Measurements from ENCODE around the gene RAP1GAP. TPM values are rescaled to one million over a fixed set of nuclear protein-coding genes. Genes with fewer than 3 reads are reported as not detected.

The RAP1GAP gene
- total RNA-seq, 2 donors from 2014 or later, result 29.6 to 36.3 TPM

GRCh38 chr1:21659099-21659923, 9.8 kb downstream of the RAP1GAP start:
- Histone ChIP-seq H3K36me3 (no peaks in the 10 kb centered on the region), H3K27me3 (peaks cover 7% of the 10 kb centered on the region), H3K9ac (ENCODE audit: low read depth in 2 of 2, low read length in 2 of 2) (no peak overlapping the region), H3K4me3 (no peak overlapping the region), H3K4me1 (peaks cover 3% of the 10 kb centered on the region), H3K27ac (no peak overlapping the region), H3K9me3 (no peaks in the 10 kb centered on the region)
- TF ChIP-seq, protein P1, sequence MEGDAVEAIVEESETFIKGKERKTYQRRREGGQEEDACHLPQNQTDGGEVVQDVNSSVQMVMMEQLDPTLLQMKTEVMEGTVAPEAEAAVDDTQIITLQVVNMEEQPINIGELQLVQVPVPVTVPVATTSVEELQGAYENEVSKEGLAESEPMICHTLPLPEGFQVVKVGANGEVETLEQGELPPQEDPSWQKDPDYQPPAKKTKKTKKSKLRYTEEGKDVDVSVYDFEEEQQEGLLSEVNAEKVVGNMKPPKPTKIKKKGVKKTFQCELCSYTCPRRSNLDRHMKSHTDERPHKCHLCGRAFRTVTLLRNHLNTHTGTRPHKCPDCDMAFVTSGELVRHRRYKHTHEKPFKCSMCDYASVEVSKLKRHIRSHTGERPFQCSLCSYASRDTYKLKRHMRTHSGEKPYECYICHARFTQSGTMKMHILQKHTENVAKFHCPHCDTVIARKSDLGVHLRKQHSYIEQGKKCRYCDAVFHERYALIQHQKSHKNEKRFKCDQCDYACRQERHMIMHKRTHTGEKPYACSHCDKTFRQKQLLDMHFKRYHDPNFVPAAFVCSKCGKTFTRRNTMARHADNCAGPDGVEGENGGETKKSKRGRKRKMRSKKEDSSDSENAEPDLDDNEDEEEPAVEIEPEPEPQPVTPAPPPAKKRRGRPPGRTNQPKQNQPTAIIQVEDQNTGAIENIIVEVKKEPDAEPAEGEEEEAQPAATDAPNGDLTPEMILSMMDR (IDR thresholded peaks at IDR 0.05), result peak; percentile 87
- DNase-seq, result peak; percentile 68
- intact Hi-C loops (cut with DNase I), result loop anchor here (2.0 to 10.0 kb wide), 2 partner anchors 151 to 425 kb away; partner anchors contain the start of gene ALPL

GRCh38 chr1:21657456-21658190, 11.5 kb downstream of the RAP1GAP start:
- H3K36me3 ChIP-seq, result no peaks in the 10 kb centered on the region
- no peak overlapping the region for H3K4me3 ChIP-seq
- H3K9ac ChIP-seq (ENCODE audit: low read depth in 2 of 2, low read length in 2 of 2), result no peak overlapping the region
- H3K27ac ChIP-seq, result no peak overlapping the region
- H3K4me1 ChIP-seq, result peaks cover 3% of the 10 kb centered on the region
- H3K9me3 ChIP-seq, result no peaks in the 10 kb centered on the region
- H3K27me3 ChIP-seq, result peaks cover 7% of the 10 kb centered on the region
- intact Hi-C loops (cut with DNase I), result loop anchor here (2.0 to 10.0 kb wide), 2 partner anchors 149 to 423 kb away; partner anchors contain the start of gene ALPL
- no peak for DNase-seq
- TF ChIP-seq, protein P1 (IDR thresholded peaks at IDR 0.05), result no peak

GRCh38 chr1:21655748-21656147, 13.4 kb downstream of the RAP1GAP start:
- no peak overlapping the region for H3K27ac ChIP-seq
- H3K27me3 ChIP-seq, result peaks cover 10% of the 10 kb centered on the region
- H3K4me1 ChIP-seq, result peaks cover 9% of the 10 kb centered on the region
- intact Hi-C loops (cut with DNase I), result loop anchor here (10.0 kb wide), 1 partner anchor 421 kb away; no protein-coding TSS in a partner anchor
- no peak overlapping the region for H3K4me3 ChIP-seq
- no peak for DNase-seq
- TF ChIP-seq, protein P1 (IDR thresholded peaks at IDR 0.05), result no peak
- H3K9ac ChIP-seq (ENCODE audit: low read depth in 2 of 2, low read length in 2 of 2), result no peak overlapping the region
- no peaks in the 10 kb centered on the region for H3K36me3 ChIP-seq
- no peaks in the 10 kb centered on the region for H3K9me3 ChIP-seq

DNA sequence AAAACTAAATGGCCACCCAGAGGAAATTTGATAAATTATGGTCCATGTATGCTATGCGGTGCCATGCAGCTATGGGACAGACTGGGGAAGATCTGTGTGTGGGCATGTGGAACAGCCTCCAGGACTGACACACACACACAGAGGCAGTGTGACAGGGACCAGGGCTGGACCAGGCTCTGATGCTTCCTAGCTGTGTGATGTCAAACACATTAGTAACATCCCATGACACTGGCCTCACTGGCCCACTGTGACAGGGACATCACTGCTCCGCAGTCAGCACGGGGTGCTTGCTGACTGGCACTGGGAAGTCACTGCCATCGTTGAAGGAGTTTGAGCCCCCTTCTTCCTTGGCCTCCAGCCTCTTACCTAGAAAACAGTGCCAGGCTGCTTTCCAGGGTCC, 13.9 kb downstream of the RAP1GAP start:
- H3K27ac ChIP-seq, result no peak overlapping the region
- DNase-seq, result no peak
- intact Hi-C loops (cut with DNase I), result loop anchor here (10.0 kb wide), 1 partner anchor 420 kb away; no protein-coding TSS in a partner anchor

DNA sequence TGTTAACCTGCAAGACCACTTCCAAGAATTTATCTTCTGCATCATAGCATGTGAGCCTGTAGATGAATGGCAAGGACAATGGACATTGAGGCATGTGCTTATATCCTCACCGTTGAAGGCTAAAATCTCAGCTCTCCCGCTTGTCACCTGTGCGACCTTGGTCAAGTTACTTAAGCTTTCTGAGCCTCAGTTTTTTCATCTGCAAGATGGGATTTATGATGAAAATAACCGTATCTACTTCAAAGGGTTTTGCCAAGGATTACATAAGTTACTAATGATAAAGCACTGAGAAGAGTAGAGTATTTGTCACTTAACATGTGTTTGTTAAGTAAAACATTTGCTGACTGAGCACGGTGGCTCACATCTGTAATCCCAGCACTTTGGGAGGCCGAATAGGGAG, 14.9 kb downstream of the RAP1GAP start:
- TF ChIP-seq, protein P1 (IDR thresholded peaks at IDR 0.05), result no peak
- Histone ChIP-seq H3K9ac (ENCODE audit: low read depth in 2 of 2, low read length in 2 of 2) (no peak overlapping the region), H3K36me3 (no peaks in the 10 kb centered on the region), H3K9me3 (no peaks in the 10 kb centered on the region), H3K4me3 (no peak overlapping the region), H3K27me3 (peaks cover 3% of the 10 kb centered on the region), H3K27ac (no peak overlapping the region), H3K4me1 (peaks cover 8% of the 10 kb centered on the region)
- DNase-seq, result no peak
- intact Hi-C loops (cut with DNase I), result loop anchor here (10.0 kb wide), 1 partner anchor 419 kb away; no protein-coding TSS in a partner anchor

More for the DNA sequence above, 13.9 kb downstream of the RAP1GAP start:
- Histone ChIP-seq H3K9ac (ENCODE audit: low read depth in 2 of 2, low read length in 2 of 2) (no peak overlapping the region), H3K4me3 (no peak overlapping the region), H3K4me1 (peaks cover 10% of the 10 kb centered on the region), H3K36me3 (no peaks in the 10 kb centered on the region), H3K9me3 (no peaks in the 10 kb centered on the region), H3K27me3 (peaks cover 10% of the 10 kb centered on the region)
- TF ChIP-seq, protein P1 (IDR thresholded peaks at IDR 0.05), result no peak

Data from colonic mucosa (tissue), 4 donors.